Mucosa of descending colon (tissue), 3 donors: ENCODE data around the gene C2orf49. TPM values are rescaled to one million over a fixed set of nuclear protein-coding genes. Genes with fewer than 3 reads are reported as not detected.
A peak's percentile ranks its signal among the peaks of the same experiment; 100 is the strongest.

Experiments used
- ATAC-seq: fragments of 200-7000 bp; cut with Tn5 transposase; one replicate; pipeline ENCODE4 v1.9.1; 2020; ENCODE audit warnings: mild to moderate bottlenecking, moderate library complexity
- DNase-seq, 3 donors: peaks; one replicate each; pipeline ENCODE4 v3.0.0-alpha.2; 2020
- H3K36me3 ChIP-seq: fragments of 200-600 bp; one replicate; pipeline ENCODE4 v1.8.0; 2021; ENCODE audit warnings: low read depth, mild to moderate bottlenecking
- H3K4me1 ChIP-seq: fragments of 200-600 bp; one replicate; pipeline ENCODE4 v1.8.0; 2021; ENCODE audit warnings: low read depth, mild to moderate bottlenecking
- H3K4me3 ChIP-seq: fragments of 200-600 bp; one replicate; pipeline ENCODE4 v1.8.0; 2021; ENCODE audit warnings: mild to moderate bottlenecking
- H3K9me3 ChIP-seq: fragments of 200-600 bp; one replicate; pipeline ENCODE4 v1.8.0; 2021; ENCODE audit warnings: mild to moderate bottlenecking
- CTCF ChIP-seq: fragments of 200-600 bp; IDR thresholded peaks from one replicate; pipeline ENCODE4 v1.8.0; 2022; ENCODE audit warnings: antibody characterized with exemption, mild to moderate bottlenecking
- intact Hi-C, 2 donors: fragments of 100-400 bp; cut with DNase I in 1 of 2; cut with micrococcal nuclease in 1 of 2; formaldehyde crosslinking; loops; one replicate each; pipeline versions ENCODE4 v1.11.0 to v1.11.1; 2022; cut with DNase I, micrococcal nuclease
- total RNA-seq, 3 donors: library from RNA; stranded (reverse); fragmentation: NEBNext Ultra II Directional in 2 of 3; extraction: Animal tissue kit (Norgen Biotek cat#: 25700) in 2 of 3; gene quantifications; one replicate each; pipeline versions ENCODE4 v1.2.1 to v1.2.4, GENCODE V29; 2021 to 2023
- donor health status: DM: no; HTN: no; CAD: no; lungs with moderate emphysema.
- donor health status: DM: no; HTN: no; CAD: no.
- donor health status: DM: no; HTN: yes; CAD: no.

Gene C2orf49
- total RNA-seq, 3 donors from 2014 or later: 11.0 to 21.0 (median 11.6) TPM

- DNase-seq (no peak), ATAC-seq (no peak)
- no peak for TF ChIP-seq CTCF
- Histone ChIP-seq H3K9me3 (no peaks in the 10 kb centered on the region), H3K36me3 (no peaks in the 10 kb centered on the region), H3K4me1 (no peaks in the 10 kb centered on the region), H3K4me3 (no peak overlapping the region)
- intact Hi-C loops: no loop called here
Observed at GRCh38 chr2:105294046-105294445, 43.3 kb upstream of the C2orf49 start.

- intact Hi-C loops: no loop called here
- Histone ChIP-seq H3K4me1 (no peaks in the 10 kb centered on the region), H3K9me3 (no peaks in the 10 kb centered on the region), H3K36me3 (no peaks in the 10 kb centered on the region), H3K4me3 (no peak overlapping the region)
- ATAC-seq (peak; percentile 47), DNase-seq (peak in 1 of 3 donors; percentile 44)
- no peak for TF ChIP-seq CTCF
Observed at GRCh38 chr2:105294844-105295481, 42.4 kb upstream of the C2orf49 start.

GRCh38 chr2:105296017-105296611 lies 41.2 kb upstream of the C2orf49 start:
- DNase-seq: peak in 1 of 3 donors; percentile 17

GRCh38 chr2:105297216-105297615 lies 40.1 kb upstream of the C2orf49 start:
- Histone ChIP-seq H3K9me3 (no peaks in the 10 kb centered on the region), H3K36me3 (no peaks in the 10 kb centered on the region), H3K4me1 (no peaks in the 10 kb centered on the region), H3K4me3 (no peak overlapping the region)
- peak; percentile 49 for ATAC-seq
- intact Hi-C loops: no loop called here
- no peak for DNase-seq
- TF ChIP-seq CTCF: no peak

More at GRCh38 chr2:105296017-105296611, 41.2 kb upstream of the C2orf49 start:
- Histone ChIP-seq H3K36me3 (no peaks in the 10 kb centered on the region), H3K4me1 (no peaks in the 10 kb centered on the region), H3K4me3 (no peak overlapping the region), H3K9me3 (no peaks in the 10 kb centered on the region)
- no peak for TF ChIP-seq CTCF
- intact Hi-C loops: no loop called here
- ATAC-seq: peak; percentile 72

- no peak for ATAC-seq
- H3K4me1 ChIP-seq: no peaks in the 10 kb centered on the region
- TF ChIP-seq CTCF: no peak
- intact Hi-C loops: no loop called here
- H3K4me3 ChIP-seq: no peak overlapping the region
- no peaks in the 10 kb centered on the region for H3K9me3 ChIP-seq
- no peak for DNase-seq
- no peaks in the 10 kb centered on the region for H3K36me3 ChIP-seq
Observed at GRCh38 chr2:105298017-105298416, 39.3 kb upstream of the C2orf49 start.
